NCI-H2081 treated with DMSO at 0.1 percent for 48 hours (cell line): ENCODE measurements around the gene ACTL10.

ENCODE experiments used
- DNase-seq: peaks from one replicate; lab custom pipeline; 2025; lab: John Stamatoyannopoulos, UW

The ACTL10 gene

DNA sequence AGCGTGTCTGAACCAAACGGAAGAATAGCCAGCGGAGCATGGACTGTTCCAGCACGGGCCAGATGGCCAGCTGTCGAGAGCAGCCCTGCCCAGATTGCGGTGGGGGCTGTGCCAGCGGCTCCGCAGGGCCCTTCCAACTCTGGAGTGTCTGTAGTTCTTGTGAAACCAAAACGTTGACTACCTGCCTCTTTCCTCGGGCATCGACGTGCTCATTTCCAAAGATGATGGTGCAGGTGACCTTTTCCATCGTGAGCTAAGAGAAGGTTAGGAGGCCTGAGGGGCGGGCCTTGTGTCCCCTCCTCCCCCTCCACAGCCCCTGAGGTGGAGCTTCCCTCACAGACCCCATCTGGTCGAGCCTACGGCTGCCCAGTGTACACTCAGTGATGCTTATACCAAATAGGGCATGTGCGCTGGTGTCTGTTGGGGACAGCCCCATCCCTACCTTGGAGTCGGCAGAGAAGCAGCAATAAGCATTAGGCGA, 17.5 kb upstream of the ACTL10 start:
- no peak for DNase-seq

DNA sequence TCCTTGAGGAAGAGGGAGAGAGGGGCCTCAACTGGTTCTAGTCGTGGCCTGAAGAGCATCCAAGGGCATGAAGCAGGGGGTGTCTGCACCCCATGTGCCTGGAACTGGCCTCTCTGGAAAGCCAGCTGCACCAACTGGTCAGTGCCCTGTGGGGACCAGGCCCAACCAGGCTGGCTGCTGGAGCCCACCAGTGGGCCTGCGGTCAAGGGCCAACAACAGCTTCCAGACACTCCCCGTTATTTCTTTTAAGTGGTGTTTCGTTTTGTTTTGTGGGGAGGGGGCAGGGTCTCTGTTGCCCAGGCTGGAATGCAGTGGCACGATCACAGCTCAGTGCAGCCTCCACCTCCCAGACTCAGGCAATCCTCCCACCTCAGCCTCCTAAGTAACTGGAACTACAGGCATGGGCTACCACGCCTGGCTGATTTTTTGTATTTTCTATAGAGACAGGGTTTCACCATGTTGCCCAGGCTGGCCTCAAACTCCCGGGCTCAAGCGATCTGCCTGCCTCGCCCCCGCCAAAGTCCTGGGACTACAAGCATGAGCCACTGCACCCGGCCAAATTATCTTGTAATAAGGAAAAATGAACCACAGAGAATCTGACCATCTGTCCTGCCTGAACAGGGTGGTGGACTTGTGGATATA, 16.5 kb upstream of the ACTL10 start:
- DNase-seq = no peak

DNA sequence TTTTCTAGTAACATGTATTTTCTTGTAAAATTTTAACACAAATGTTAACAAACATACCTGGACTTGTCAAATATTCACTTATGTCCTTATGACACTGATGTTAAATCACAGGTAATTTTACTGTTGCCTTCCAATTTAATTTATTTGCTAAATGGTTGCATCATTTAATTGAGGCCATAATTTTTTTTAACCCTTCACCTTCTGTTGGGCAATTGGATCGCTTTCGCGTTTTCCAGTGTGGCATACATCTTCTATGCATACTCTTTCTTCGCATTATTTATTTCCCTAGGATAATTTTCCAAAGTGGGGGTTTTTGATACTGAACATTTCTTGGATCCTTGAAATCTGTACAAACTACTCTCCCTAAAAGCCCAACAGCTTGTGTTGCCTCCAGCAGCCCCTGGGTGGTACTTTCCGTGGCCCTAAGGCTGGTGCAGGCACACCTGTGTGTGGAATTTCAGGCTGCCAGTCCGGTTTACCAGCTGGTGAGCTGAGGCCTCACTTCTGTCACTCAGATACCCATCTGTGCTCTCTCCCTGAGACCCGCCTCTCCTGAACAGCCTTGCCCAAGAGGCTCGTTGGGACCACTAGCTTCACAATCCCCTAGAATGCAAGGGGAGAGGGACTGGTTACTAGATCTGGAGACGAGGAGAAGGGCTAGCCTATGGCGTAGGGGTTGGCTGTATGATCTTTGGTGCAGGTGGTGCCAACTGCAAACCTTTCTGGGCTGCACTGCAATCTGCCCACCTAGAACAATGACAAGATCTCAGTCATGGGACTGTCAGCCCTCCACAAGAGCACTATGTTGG, 15.8 kb upstream of the ACTL10 start:
- no peak for DNase-seq

GRCh38 chr20:33651562-33652048, 15.1 kb upstream of the ACTL10 start:
- no peak for DNase-seq

DNA sequence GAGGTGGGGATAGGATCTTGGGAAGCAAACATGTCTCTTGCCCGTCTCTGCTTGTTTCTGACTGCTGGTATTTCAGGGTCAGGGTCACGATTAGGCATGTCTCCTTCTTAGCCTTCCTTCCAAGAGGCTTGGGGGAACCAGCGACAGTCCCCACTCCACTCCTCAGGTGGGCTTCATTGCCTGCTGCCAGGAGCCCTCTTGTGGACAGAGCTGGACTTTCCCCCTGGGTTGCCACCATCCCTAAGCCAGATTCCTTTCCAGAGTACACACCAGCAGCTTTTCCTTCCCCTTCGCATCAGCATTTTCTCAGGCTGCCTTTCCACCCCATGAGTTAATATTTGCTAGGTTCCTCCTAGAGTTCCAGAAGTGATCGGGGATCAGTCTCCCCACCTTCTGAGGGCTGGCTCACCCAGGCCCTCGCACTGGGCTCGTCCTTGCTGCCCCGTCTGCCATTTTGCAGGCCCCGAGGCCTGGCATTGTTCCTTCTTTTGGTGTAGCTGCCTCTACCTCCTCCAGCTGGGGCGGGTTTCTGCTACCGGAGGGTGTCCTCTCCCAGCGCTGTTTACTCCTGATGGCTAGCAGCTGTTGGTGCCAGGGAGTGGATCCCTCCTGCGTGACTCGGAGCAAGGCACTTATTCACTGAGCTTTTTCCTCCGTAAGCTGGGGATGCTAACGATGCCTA, 13.4 kb upstream of the ACTL10 start:
- no peak for DNase-seq

GRCh38 chr20:33653900-33654596, 12.7 kb upstream of the ACTL10 start:
- peak; percentile 82 for DNase-seq

DNA sequence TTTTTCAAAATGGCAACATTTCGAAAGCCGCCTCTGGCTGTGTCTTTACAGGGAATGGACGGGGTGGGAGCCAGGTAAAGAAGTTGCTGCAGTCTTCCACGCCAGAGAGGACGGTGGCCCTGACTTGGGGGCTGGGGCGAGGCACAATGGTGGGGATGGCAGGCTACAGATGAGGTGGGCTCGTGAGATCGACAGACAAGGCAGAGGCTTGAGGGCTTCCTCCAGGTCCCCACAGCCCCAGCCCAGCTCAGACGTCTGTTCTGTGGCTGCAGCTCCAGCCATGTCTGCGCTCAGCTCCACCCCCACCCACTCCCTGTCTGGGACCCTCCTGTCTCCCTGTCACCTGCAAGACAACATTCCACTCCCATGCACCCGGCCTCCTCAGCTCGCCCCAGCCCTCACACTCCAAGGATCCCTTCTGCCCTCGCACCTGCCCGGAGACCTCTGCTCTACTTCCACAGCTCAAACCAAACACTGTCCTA, 12.0 kb upstream of the ACTL10 start:
- no peak for DNase-seq

- no peak for DNase-seq
Observed at GRCh38 chr20:33655164-33655563, 11.6 kb upstream of the ACTL10 start.

DNA sequence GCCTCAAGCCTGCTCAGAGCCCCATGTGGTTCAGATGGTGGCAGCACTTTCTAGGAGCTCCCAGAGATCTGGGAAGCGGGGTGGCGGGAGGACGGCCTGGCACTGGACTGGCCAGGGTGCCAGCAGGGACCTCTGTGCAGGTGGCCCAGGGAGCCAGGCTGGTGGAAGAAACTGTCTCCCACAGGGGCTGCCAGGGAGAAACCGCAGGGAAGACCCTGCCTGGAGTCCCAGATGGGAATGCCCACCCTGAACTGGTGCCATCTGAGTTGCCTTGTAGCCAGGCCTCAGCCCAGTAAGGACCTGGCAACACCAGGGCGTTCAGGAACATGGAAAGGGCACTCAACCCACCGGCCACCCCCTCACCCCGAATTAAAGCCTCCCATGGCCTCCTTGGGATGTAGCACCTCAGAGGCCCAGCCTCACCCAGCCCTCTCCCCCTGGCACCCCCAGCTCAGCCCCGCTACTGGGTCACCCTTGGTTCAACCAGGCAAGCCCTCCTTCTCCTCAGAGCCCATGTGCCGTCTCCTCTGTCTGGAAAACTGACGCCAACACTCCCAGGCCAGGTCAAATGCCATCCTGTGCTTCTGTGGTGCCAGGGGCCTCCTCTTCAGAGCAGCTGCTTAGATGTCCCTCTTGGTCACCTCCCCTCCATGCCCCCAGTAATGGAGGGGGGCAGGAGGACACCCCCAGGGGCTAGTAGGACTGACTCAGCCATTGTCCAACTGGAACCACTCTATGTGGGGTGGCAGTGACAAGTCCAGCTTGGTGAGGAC, 10.5 kb upstream of the ACTL10 start:
- no peak for DNase-seq

- DNase-seq = no peak
Observed at GRCh38 chr20:33656783-33657703, 9.7 kb upstream of the ACTL10 start.

- no peak for DNase-seq
Observed at GRCh38 chr20:33657704-33658095, 9.0 kb upstream of the ACTL10 start.

DNA sequence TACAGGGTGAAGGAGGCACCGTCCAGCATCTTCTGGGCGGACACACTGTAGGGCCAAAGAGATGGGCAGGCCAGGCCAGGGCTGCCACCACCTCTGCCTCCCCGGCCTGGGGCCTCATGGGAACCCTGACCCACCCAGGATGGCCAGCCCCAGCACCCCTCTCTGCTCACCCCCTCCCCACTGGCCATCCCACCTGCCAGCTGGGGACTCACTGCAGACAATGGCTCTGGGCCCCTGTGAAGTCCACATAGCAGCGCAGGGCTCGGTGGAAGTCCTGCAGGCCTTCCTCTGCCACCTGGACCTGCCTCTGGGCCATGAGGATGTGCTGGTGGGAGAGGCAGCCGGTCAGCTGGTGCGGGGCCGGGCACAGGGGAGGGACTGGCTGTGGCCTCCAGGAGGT, 8.2 kb upstream of the ACTL10 start:
- no peak for DNase-seq

GRCh38 chr20:33658929-33659328, 7.8 kb upstream of the ACTL10 start:
- no peak for DNase-seq

DNA sequence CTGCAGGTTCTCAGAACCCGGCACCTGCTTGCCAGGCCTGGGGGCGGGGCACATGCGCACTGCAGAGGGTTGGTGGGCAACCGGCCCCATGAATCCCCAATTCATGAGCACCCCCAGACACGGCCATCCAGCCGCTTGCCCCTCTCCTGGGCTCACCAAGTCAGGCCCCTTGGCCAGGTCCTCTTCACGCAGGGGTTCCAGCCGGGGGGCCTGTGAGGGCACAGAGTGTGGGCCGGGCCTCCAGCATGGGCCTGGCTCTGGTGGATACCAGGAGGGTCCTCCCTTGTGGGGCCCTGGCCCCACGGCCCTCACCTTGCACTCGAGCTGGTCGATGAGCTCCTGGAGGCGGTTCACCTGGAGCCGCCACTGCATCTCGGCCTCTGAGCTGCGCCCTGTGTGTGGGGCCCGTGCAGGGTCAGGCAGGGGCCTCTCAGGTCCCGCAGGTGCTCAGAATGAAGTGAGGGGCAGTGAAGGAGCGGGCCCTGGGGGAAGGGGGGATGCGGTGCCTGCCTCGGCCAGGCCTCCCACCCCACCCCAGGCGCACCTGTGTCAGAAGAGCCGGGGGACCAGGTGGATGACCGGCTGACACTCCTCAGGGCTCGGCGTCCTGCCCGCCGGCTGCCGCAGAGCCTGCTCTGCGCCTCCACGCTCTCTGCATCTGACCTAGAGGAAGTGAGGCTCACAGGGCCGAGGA, 7.3 kb upstream of the ACTL10 start:
- DNase-seq = no peak

DNA sequence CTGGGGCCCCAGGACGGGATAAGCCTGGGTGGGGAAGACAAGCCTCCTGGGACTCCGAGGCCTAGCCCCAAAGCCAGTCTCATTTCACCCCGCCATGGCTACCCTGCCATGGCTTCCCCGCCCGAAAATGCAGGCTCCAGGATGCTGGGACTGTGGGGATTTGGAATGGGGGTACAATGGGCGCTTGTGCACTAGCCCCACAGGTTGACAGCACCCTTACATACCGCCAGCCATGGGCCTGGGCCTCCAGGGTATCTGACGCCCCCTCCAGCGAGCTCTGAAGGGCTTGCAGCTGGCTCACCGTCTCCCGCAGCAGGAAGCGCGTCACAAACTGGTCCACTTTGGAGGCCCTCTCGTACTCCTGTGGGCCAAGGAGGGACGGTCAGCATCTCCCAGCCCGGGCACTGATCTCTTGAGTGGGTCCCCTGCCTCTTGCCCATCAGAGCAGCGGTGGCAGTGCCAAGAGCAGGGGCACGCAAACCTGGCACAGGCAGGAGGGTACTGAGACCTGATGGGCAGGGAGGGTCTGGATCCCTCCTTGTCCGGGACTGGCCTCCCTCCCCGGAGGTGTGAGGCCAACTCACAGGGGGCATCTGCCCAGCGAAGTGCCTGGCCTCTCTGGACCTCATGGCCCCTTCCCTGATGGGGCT, 6.6 kb upstream of the ACTL10 start:
- DNase-seq = no peak

GRCh38 chr20:33660685-33661058, 6.1 kb upstream of the ACTL10 start:
- no peak for DNase-seq

DNA sequence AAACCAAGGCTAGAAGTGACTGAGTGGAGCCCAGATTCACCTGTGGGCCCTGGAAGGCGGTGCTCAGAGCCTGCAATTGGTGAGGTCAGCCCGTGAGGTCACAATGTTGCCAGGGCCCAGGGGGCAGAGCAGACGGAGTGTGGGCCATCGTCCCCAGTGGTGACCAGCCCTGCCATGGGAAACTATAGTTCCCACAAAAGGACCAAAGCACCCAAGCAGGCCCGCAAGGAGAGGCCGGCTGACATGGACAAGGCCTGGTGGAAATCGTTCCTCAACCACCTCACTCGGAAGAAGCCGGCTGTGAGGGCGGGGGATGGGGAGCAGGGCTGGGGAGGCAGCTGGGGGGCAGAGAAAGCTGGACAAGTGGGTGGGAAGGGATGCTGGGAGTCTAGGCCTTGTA, 4.6 kb upstream of the ACTL10 start, which contains the start of gene C20orf144:
TSS of gene C20orf144 (plus strand) at position 156 of the 400 bp plus-strand sequence. CDS start at position 175, 19 bp downstream.
- no peak for DNase-seq

DNA sequence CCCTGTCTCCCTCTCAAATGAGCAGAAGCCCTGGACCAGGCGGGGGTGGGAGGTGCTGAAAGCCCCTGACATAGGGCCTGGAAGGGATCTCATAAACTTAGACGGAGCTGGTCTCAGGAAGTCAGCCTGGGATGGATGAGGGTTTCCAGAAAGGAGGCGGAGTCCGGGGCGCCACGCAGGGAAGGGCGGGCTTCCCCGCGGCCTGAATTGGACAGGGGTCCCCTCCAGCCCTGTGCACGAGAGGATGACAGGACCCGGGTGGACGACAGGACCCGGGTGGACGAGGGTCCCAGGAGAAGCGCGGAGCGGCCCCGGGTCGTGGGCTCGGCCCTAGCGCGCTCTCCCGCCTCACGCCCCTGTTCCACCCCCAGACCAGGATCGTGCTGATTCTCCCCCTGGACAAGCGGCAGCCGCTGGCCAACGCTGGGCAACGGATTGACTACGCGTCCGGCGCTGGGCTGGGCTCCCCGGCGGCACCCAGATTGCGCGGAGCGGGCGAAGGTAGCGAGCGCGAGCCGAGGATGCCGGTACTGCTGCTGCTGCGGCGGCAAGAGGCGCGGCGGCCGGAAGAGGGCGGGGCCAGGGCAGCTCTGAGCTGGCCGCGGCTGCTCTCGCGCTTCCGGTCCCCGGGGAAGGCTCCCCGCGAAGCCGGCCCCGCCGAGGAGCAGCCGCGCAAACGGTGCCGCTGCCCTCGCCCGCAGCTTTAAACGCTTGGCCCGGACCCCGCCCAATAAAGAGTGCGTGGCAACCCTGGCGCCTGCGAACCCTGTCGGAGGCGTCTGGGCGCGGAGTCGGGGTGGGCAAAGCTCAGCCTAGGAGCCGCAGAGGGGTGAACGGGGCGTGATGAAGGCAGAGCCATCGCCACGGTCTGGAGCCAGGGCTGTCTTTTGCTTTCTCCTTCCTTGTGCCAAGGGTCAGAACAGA, 3.3 kb upstream of the ACTL10 start:
- DNase-seq = no peak
